Type B pancreatic cell (in vitro differentiated cells): ENCODE data around the gene ARHGAP6. TPM values are rescaled to one million over a fixed set of nuclear protein-coding genes. Genes with fewer than 3 reads are reported as not detected.

Experiments
- DNase-seq: peaks from one replicate; pipeline ENCODE4 v3.0.0; 2021; ENCODE audit warnings: mixed read lengths; ENCODE audit not compliant: unreplicated experiment; ENCODE audit errors: extremely low spot score
- H3K27ac Mint-ChIP-seq: 2 replicates; pipeline ENCODE4 v1.8.0; 2021; ENCODE audit warnings: mild to moderate bottlenecking, mixed read lengths
- H3K27me3 Mint-ChIP-seq: 2 replicates; pipeline ENCODE4 v1.8.0; 2021; ENCODE audit warnings: mixed read lengths
- H3K36me3 Mint-ChIP-seq: 2 replicates; pipeline ENCODE4 v1.8.0; 2021; ENCODE audit warnings: mixed read lengths
- H3K4me1 Mint-ChIP-seq: one replicate; pipeline ENCODE4 v1.8.0; 2021; ENCODE audit warnings: mixed read lengths; ENCODE audit not compliant: unreplicated experiment
- H3K4me3 Mint-ChIP-seq: 2 replicates; pipeline ENCODE4 v1.8.0; 2021; ENCODE audit warnings: mild to moderate bottlenecking, mixed read lengths
- H3K9me3 Mint-ChIP-seq: 2 replicates; pipeline ENCODE4 v1.8.0; 2021; ENCODE audit warnings: mixed read lengths
- total RNA-seq: library from RNA; stranded (reverse); gene quantifications from 2 replicates; pipeline ENCODE4 v1.2.1, GENCODE V29; 2021; ENCODE audit warnings: low replicate concordance
- TF ChIP-seq, protein P1 (sequence below): fragments of 200-600 bp; sonication (generic); conservative IDR thresholded peaks from 2 replicates; pipeline ENCODE4 v1.5.0; 2021; ENCODE audit warnings: antibody characterized with exemption, mild to moderate bottlenecking

Gene ARHGAP6
- total RNA-seq, 1 donor from 2014 or later, result 10.1 TPM

DNA sequence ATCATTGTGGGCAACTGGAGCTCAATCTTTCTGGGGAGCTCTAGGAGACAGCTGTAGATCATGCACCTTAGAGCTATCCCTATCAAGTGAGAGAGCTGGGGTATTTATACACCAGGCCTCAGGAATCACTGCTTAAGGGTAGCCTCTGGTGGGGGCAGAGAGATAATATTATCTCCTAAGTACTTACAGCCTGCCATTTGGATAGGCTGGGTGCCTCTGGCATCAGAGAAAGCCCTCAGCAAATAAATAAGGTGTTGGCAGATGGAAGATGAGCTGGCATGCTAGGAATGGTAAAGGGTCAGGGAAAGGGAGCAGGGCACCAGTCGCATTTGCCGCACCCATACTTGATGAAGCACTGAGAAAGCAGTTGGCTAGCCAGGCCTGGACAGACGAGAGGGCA, 478.7 kb downstream of the ARHGAP6 start:
- H3K27me3 Mint-ChIP-seq, result no peaks in the 10 kb centered on the region
- H3K4me3 Mint-ChIP-seq, result no peak overlapping the region
- TF ChIP-seq, protein P1, sequence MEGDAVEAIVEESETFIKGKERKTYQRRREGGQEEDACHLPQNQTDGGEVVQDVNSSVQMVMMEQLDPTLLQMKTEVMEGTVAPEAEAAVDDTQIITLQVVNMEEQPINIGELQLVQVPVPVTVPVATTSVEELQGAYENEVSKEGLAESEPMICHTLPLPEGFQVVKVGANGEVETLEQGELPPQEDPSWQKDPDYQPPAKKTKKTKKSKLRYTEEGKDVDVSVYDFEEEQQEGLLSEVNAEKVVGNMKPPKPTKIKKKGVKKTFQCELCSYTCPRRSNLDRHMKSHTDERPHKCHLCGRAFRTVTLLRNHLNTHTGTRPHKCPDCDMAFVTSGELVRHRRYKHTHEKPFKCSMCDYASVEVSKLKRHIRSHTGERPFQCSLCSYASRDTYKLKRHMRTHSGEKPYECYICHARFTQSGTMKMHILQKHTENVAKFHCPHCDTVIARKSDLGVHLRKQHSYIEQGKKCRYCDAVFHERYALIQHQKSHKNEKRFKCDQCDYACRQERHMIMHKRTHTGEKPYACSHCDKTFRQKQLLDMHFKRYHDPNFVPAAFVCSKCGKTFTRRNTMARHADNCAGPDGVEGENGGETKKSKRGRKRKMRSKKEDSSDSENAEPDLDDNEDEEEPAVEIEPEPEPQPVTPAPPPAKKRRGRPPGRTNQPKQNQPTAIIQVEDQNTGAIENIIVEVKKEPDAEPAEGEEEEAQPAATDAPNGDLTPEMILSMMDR, result no peak
- DNase-seq, result no peak
- H3K4me1 Mint-ChIP-seq, result no peaks in the 10 kb centered on the region
- no peak overlapping the region for H3K27ac Mint-ChIP-seq
- no peaks in the 10 kb centered on the region for H3K9me3 Mint-ChIP-seq
- H3K36me3 Mint-ChIP-seq, result no peaks in the 10 kb centered on the region

DNA sequence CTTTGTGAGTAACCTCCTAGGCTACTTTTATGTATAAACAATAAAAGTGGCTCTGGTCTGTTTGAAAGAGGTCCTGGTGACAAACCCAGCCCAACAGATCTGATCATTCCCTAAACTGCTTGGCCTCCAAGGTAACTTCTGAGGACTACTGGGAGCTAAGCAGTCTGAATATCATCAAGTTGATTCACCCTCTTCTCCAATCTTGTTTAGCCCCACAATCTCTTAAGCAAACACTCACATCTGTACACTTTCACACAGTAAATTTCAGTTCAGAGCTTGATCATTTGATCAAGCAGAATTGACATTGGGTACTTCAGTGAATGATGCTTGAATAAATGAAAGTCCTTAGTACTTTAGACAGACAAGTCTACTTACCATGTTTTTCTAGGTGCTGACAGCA, 479.9 kb downstream of the ARHGAP6 start:
- H3K4me1 Mint-ChIP-seq, result no peaks in the 10 kb centered on the region
- no peak overlapping the region for H3K4me3 Mint-ChIP-seq
- DNase-seq, result no peak
- no peaks in the 10 kb centered on the region for H3K9me3 Mint-ChIP-seq
- H3K27me3 Mint-ChIP-seq, result no peaks in the 10 kb centered on the region
- H3K27ac Mint-ChIP-seq, result no peak overlapping the region
- TF ChIP-seq, protein P1, result no peak
- no peaks in the 10 kb centered on the region for H3K36me3 Mint-ChIP-seq

DNA sequence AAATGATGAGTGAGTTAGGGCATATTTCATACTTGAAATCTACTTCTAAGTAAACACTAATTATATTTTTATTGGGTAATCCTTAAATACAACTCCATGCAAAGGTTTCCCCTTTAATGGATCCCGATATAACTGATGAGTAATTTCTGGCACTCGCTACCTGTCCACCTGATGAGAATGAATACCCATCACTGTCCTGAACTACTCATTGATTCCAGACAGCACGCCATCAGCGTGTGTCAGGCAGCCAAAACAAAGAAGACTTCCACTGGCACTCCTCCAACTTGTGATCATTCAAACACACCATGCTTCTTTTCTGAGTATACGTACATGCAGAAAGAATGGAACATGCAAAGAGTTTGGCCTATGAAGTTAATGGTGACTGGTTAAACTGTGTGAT, 485.1 kb downstream of the ARHGAP6 start:
- H3K9me3 Mint-ChIP-seq, result no peaks in the 10 kb centered on the region
- DNase-seq, result no peak
- no peak overlapping the region for H3K4me3 Mint-ChIP-seq
- no peak overlapping the region for H3K27ac Mint-ChIP-seq
- H3K27me3 Mint-ChIP-seq, result no peaks in the 10 kb centered on the region
- H3K4me1 Mint-ChIP-seq, result no peaks in the 10 kb centered on the region
- no peaks in the 10 kb centered on the region for H3K36me3 Mint-ChIP-seq
- TF ChIP-seq, protein P1, result no peak

DNA sequence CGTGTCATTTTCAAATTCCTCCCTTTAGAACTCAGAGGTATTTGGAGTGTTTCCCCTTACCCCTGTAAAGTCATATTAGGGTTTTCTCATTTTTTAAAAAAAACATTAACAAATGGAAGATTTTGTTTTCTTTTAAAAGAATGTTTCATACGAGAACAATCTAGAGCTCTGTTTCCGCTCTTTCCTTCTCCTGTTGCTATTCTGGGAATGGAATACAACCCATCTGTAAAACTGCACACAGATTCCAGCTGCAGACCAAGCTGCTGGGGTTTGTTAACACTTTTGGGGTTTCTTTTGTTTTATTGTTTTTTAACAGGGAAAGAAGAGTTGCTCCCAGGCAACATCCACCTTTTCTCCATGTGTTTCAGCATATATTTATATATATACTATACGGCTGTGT, 493.3 kb downstream of the ARHGAP6 start:
- no peak for DNase-seq
- H3K4me3 Mint-ChIP-seq, result no peak overlapping the region
- H3K4me1 Mint-ChIP-seq, result no peaks in the 10 kb centered on the region
- no peaks in the 10 kb centered on the region for H3K36me3 Mint-ChIP-seq
- H3K27me3 Mint-ChIP-seq, result no peaks in the 10 kb centered on the region
- no peak overlapping the region for H3K27ac Mint-ChIP-seq
- TF ChIP-seq, protein P1, result no peak
- H3K9me3 Mint-ChIP-seq, result no peaks in the 10 kb centered on the region

DNA sequence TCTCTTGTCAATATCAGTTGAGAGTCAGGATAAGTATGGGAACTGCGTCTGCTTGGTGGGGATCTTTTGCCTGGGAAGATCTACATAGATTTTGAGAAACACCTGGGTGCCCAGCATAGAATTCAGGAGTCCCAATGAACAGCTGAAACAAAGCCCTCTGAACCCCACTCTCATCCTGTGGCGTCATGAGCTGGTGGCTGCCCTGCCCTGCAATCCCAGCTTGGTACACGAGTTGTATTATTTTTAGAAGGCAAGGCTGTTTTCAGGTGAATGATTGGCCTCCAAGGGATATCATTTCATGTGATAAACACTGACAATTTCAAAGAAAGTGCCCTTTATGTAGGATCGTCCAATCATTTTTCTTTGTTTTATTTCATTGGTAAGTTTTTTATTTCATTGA, 493.8 kb downstream of the ARHGAP6 start:
- Mint-ChIP-seq H3K4me1 (no peaks in the 10 kb centered on the region), H3K27ac (no peak overlapping the region), H3K36me3 (no peaks in the 10 kb centered on the region), H3K9me3 (no peaks in the 10 kb centered on the region), H3K27me3 (no peaks in the 10 kb centered on the region), H3K4me3 (no peak overlapping the region)
- TF ChIP-seq, protein P1, result no peak
- no peak for DNase-seq

DNA sequence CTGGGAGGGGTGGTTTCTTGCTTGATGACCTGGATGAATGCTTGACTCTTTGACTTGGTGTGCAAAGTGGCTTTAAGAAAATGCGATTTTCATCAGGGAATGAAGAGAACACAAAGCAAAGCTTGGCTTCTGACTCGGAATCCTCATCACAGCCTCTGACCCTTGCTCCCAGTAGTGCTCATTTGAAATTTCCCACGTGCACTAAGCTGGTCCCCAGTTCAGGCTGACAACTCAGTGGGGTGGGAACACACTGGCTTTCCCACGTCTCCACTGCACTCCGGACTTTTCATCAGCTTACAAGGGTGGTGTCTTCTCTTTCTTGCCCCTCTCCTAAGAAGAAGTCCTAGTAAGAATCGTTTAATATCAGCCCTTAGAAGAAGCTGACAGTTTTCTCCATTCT, 501.3 kb downstream of the ARHGAP6 start:
- Mint-ChIP-seq H3K4me3 (no peak overlapping the region), H3K4me1 (no peaks in the 10 kb centered on the region), H3K27ac (no peak overlapping the region), H3K36me3 (no peaks in the 10 kb centered on the region), H3K9me3 (no peaks in the 10 kb centered on the region), H3K27me3 (no peaks in the 10 kb centered on the region)
- DNase-seq, result no peak
- TF ChIP-seq, protein P1, result no peak
